ENCODE data around the gene SAMD5.
A peak's percentile ranks its signal among the peaks of the same experiment; 100 is the strongest.

Gene SAMD5

DNA sequence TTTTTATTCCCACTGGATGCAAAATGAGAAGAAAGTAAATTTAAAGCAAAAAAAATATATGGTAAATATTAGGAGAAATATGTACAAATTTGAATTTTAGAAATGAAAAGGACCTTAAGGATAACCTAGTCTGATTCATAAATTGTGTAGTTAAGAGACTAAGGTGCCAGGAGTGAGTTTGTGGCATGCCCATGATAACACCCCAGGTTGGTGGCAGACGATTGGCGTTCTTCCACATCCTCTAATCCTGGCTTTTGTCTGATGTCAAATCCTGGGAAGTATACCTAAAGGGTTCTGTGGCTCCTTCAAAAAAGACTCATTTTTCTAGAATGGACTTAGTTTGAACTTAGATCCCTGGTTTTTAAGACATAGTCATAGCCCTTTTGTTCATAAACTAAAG lies 62.2 kb downstream of the SAMD5 start:
- H3K4me3 ChIP-seq (replicated peaks in 1 of 2; ENCODE audit: low read depth in 2 of 2, low read length in 2 of 2) = no peak overlapping the region
- TF ChIP-seq, protein P1, sequence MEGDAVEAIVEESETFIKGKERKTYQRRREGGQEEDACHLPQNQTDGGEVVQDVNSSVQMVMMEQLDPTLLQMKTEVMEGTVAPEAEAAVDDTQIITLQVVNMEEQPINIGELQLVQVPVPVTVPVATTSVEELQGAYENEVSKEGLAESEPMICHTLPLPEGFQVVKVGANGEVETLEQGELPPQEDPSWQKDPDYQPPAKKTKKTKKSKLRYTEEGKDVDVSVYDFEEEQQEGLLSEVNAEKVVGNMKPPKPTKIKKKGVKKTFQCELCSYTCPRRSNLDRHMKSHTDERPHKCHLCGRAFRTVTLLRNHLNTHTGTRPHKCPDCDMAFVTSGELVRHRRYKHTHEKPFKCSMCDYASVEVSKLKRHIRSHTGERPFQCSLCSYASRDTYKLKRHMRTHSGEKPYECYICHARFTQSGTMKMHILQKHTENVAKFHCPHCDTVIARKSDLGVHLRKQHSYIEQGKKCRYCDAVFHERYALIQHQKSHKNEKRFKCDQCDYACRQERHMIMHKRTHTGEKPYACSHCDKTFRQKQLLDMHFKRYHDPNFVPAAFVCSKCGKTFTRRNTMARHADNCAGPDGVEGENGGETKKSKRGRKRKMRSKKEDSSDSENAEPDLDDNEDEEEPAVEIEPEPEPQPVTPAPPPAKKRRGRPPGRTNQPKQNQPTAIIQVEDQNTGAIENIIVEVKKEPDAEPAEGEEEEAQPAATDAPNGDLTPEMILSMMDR (IDR thresholded peaks at IDR 0.05; ENCODE audit: low read depth, low read length) = no peak
- DNase-seq (ENCODE audit: low read depth in 2 of 2) = no peak

DNA sequence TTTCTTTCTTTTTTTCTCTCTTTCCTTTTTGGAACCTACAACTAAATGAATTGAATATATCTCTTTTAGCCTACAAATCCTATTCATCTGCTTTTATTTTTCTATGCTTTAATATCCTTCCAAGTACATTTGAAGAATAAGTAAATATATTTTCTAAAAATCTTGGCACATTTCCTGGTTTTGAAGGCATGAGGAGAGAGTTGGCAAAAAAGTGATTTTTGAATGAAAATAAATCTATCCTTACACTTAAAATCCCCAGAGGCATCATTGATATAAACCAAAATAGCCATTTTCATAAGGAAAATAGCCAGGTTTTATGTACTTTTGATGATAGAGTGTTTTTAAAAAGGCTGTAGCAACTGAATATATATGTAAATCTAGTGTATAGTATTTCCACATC lies 69.0 kb downstream of the SAMD5 start:
- TF ChIP-seq, protein P1 (IDR thresholded peaks at IDR 0.05; ENCODE audit: low read depth, low read length) = no peak
- H3K4me3 ChIP-seq (replicated peaks in 1 of 2; ENCODE audit: low read depth in 2 of 2, low read length in 2 of 2) = no peak overlapping the region
- no peak for DNase-seq (ENCODE audit: low read depth in 2 of 2)

DNA sequence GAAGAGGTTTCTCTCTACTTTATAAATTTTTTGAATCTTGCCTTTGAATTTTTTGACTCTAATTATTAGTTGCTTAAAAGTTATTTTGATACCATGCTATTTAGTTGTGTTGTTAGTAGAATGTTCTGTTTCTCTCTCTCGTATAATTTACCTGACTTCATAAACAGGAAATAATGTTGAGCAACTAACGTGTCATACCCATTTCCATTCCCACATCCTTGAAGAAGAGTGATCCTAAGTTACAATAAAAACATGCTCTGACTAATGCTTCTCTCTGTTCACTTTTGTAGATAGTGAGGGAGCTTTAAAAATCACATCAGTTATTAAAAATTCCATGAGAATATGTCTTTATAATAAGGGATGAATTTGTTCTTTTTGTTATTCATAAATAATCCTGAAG lies 69.7 kb downstream of the SAMD5 start:
- H3K4me3 ChIP-seq (replicated peaks in 1 of 2; ENCODE audit: low read depth in 2 of 2, low read length in 2 of 2) = no peak overlapping the region
- TF ChIP-seq, protein P1 (IDR thresholded peaks at IDR 0.05; ENCODE audit: low read depth, low read length) = no peak
- no peak for DNase-seq (ENCODE audit: low read depth in 2 of 2)

DNA sequence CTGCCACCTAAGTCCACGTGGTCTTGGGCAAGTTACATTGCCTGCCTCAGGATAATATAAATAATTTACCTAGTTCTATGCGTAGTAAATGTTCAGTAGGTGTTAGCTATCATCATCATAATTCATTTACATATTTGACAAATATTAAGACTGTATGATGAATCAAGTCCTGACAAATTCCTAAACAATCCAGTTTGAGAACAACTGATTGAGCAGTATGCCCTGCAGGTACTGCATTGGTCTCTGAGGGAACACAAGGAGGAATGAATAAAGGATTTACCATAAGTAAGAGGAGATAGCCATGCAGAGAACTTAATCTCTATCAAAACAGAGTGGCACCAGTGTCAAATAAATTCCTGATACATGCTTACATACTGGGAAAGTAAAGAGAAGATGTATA lies 70.4 kb downstream of the SAMD5 start:
- TF ChIP-seq, protein P1 (IDR thresholded peaks at IDR 0.05; ENCODE audit: low read depth, low read length) = no peak
- H3K4me3 ChIP-seq (replicated peaks in 1 of 2; ENCODE audit: low read depth in 2 of 2, low read length in 2 of 2) = no peak overlapping the region
- DNase-seq (ENCODE audit: low read depth in 2 of 2) = no peak

DNA sequence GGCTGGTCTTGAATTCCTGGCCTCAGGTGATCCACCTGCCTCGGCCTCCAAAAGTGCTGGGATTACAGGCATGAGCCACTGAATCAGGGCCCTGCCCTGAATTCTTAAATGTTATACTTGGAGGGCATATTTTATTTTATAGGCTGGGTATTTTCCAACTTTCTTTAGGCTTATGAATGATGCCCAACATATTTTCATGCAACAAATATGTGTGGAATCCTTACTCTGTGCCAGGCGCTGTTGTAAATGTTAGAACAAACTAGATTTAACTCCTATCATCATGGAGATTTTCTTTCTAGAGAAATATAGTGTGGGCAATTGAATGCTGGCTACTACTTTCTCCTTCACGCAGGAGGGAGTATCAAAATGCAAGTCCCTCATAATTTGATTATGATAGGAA lies 71.2 kb downstream of the SAMD5 start:
- DNase-seq (ENCODE audit: low read depth in 2 of 2) = peak in 1 of 2 donors; percentile 18
- H3K4me3 ChIP-seq (replicated peaks in 1 of 2; ENCODE audit: low read depth in 2 of 2, low read length in 2 of 2) = no peak overlapping the region
- TF ChIP-seq, protein P1 (IDR thresholded peaks at IDR 0.05; ENCODE audit: low read depth, low read length) = no peak

DNA sequence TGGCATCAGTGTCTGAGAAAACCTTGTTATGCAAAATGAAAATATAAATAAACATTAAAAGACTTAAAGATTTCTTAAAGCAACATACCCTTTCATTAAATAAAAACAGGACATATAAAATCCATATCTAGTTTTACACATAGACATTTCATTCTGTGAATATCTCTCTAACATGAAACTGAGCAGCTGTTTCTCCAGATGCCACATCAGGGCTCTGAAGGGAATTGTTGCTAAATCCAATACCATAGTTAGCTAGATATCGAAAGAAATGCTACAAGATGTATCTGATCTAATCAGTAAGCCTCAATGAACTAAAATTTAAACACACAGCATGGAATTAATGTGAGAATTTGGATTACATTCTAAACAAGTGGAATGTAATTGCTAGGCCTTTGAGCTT lies 74.5 kb downstream of the SAMD5 start:
- DNase-seq (ENCODE audit: low read depth in 2 of 2) = no peak
- TF ChIP-seq, protein P1 (IDR thresholded peaks at IDR 0.05; ENCODE audit: low read depth, low read length) = no peak
- no peak overlapping the region for H3K4me3 ChIP-seq (replicated peaks in 1 of 2; ENCODE audit: low read depth in 2 of 2, low read length in 2 of 2)

DNA sequence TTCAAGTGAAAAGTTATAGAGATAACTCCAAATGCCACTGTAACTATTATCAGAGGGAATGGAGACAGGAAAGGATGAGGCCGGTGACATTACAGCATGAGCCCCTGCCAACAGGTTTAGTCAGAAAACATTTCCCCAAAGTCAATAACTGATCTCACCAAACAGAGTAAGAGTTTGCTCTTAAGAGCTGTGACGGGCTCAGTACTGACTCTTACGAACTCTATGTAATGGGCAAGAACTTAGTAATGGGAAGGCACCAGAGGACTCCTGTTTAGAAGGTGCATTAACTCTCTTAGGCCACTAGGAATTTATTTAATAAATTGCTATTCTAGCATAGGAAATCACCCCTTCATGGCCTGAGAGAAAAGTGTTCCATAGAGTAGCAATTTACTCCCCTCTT lies 76.8 kb downstream of the SAMD5 start:
- TF ChIP-seq, protein P1 (IDR thresholded peaks at IDR 0.05; ENCODE audit: low read depth, low read length) = no peak
- no peak overlapping the region for H3K4me3 ChIP-seq (replicated peaks in 1 of 2; ENCODE audit: low read depth in 2 of 2, low read length in 2 of 2)
- DNase-seq (ENCODE audit: low read depth in 2 of 2) = no peak

Measured in cardiac fibroblast (primary cell).